GM18951 (cell line): ENCODE data around the gene SEL1L2.

ENCODE experiments used
- POLR2A ChIP-seq: IDR thresholded peaks from 4 replicates; pipeline ENCODE4 v1.6.1; 2011; ENCODE audit warnings: mild to moderate bottlenecking; ENCODE audit not compliant: insufficient read length, insufficient read depth; ENCODE audit errors: extremely low read depth
- in situ Hi-C: fragments of 300-500 bp; cut with MboI; formaldehyde crosslinking; loops from one replicate; pipeline ENCODE4 v1.12.0; 2022; ENCODE audit warnings: low sequenced_read_pairs, mixed read lengths, inconsistent platforms; ENCODE audit not compliant: unreplicated experiment

Gene SEL1L2

DNA sequence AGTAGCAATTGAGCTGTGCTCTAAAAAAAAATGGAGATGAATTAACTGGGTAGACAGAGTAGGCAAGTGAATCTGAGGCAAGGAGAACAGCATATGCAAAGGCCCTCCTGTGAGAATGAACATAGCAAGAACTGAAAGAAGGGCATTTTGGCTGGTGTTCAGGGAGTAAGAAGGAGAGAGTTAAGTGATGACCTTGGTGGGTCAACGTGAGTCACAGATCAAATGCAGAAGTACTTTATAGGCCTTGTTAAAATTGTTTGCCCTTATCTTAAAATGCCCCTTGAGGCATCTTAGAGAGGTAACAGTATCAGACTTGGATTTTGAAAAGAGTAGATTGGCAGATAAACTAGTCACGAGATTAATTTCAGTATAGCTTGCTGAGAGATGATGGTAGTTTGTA lies 181.0 kb downstream of the SEL1L2 start:
- in situ Hi-C loops, result no loop called here
- TF ChIP-seq POLR2A, result no peak

DNA sequence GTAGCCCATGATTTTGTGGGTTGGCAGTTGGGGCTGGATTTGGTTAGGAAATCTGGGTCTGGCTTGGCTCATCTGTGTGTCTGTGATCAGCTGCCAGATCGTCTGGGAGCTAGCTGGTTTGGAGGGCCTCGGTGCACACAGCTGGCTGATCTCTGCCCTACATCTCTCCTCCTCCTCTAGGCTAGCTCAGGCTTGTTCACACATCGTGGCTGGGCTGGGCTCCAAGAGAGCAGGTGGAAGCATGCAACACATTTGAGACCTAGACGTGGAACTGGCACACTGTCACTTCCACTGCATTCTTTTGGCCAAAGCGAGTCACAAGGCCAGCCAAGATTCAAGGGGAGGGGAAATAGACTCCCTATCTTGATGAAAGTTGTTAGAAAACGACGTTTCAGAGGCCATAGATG lies 189.7 kb downstream of the SEL1L2 start:
- in situ Hi-C loops, result no loop called here
- TF ChIP-seq POLR2A, result no peak

DNA sequence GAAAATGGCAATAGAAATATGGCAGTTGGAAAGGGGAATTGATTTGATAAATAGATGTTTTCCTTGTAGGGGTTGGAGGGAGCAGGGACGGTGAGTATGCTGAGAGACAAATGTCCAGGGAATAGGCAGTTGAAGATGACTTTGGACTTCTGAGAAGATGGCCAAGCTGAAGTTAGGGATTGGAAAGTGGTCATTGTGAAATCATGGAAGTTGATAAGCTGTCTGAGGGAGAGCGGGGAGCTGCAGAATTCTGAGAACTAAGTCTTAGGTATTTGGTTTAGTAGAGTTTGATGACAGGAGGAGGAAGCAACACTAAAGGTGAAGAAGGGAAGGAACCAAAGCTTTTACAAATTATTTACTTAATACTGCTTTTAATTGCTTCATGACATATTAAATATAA lies 190.4 kb downstream of the SEL1L2 start:
- TF ChIP-seq POLR2A, result no peak
- in situ Hi-C loops, result no loop called here
